ENCODE data around the gene PCTP. TPM values are rescaled to one million over a fixed set of nuclear protein-coding genes. Genes with fewer than 3 reads are reported as not detected.

The PCTP gene
- polyA plus RNA-seq, 1 donor: 11.6 TPM

DNA sequence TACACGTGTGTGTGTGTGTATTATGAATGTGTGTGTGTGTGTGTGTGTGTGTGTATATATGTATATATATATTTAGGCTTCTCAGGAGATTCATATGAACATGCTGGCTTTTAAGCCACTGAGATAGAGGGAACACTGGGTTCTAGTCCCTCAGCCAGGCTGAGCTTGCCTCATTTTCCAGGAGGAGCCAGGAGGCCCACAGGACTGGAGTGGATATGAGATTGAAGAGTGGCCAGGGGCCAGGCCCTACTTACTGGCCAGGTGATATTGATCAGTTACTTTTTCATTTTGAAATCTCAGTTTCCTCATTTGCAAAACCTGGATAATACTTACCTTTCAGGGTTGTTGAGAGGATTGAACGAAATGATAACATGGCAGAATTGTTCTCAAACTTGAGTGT is 5.8 kb downstream of the PCTP start:
- DNase-seq (ENCODE audit: low read depth): no peak

- DNase-seq (ENCODE audit: low read depth): no peak
Measured at GRCh38 chr17:55757659-55758058, 6.8 kb downstream of the PCTP start.

DNA sequence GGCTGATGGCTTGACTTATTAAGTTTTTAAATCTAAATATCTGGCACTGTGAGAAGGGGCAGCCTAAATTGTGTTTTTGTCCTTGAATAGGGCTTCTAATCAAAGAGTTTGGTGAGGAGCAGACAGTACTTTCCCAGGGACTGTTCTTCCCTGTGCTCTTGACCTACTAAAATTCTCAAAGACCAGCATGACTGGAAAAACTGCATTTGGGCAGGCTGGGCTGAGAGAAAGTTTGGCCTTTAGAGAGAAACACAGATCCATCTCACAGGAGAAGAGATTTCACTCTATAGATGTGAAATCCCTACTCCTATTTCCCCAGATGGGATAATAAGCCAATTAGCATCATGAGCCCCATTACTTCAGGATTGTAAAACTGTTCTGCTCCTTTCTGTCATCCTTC is 7.3 kb downstream of the PCTP start:
- DNase-seq (ENCODE audit: low read depth): no peak

- no peak for DNase-seq (ENCODE audit: low read depth)
Measured at GRCh38 chr17:55760643-55761355, 9.9 kb downstream of the PCTP start.

DNA sequence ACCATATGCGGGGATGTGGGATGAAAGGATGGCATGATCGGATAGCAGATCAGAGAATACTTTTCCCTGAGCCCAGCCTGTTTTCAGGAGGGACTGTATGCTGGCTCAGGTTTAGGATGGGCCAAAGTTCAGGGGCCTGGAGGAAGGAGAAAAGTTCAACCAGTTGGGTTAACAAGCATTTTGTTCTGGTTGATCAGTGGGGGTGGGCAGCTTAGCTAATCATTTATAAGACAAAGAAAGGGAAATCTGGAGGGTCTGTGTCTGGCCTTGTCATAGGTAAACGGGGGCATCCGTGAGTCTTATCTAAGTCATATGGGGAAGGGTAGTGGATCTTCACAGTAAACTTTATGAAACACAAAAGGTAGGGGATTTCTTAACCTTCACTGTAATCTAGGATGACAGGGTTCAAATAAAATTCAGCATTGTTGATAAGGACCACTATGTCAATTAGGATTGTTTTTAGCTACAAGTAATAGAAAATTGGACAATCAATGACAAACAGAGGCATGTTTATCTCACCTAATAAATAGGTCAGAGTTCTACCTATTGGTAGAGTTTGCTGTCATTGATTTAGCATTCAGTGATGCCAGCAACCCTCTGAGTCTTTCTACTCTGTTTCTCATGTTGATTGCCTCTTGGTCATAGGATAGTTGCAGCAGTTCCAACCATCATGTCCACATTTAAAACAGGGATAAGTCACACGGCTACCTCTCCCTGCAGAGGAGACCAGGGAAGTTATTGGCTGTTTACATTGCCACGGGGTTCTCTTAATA is 11.4 kb downstream of the PCTP start:
- DNase-seq (ENCODE audit: low read depth): no peak

DNA sequence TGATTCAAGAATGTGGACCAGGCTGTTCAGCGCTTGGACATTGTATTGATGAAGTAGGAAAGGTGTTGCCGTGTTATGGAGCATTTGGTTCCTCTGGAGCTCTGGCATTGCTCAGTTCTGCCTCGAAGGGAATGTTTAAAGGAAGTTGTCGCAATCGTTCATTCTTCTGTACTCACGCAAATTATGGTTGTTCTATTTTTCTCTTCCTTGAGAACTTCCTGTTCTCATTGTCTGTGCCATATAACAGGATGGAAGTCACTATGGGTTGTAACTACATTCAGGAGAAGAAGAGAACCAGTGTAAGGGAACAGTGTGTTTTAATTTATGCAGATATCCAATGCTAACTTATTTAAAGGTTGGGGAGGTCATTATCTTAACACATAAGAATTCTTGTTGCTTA is 13.0 kb downstream of the PCTP start:
- no peak for DNase-seq (ENCODE audit: low read depth)

GRCh38 chr17:55764610-55765009 is 13.8 kb downstream of the PCTP start:
- DNase-seq (ENCODE audit: low read depth): no peak

GRCh38 chr17:55765472-55765871 is 14.6 kb downstream of the PCTP start:
- no peak for DNase-seq (ENCODE audit: low read depth)

DNA sequence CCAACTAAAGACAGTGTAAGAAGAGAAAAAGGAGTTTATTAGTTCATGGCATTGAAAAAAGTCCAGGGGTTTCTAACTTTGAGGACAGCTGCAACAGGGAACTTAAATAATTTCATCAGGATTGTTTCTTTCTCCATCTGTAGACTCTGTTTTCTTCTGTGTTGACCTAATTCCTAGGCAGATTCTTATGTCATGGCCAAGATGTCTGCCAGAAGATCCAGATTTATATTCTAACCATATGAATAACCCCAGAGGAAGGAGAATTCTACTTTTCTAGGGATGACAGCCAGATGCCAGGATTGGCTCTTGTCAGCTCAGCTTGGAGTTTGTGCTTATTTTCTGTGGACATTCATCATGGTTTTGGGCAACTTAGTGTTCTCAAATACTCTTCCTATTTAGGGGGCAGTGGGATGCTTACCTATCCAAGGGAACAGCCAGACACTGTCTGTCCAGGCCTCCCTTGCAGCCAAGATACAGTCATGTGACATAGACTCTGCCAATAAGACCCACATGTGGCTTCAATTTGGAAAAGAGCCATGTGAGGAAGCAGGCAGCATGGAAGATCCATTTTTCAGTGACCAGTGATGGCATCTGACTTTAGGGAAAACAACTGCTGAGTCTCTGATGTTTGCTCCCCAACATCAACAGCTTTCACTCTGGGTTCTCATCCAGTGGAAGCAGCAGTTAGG is 18.2 kb downstream of the PCTP start:
- no peak for DNase-seq (ENCODE audit: low read depth)

GRCh38 chr17:55769625-55770000 is 18.8 kb downstream of the PCTP start:
- DNase-seq (ENCODE audit: low read depth): no peak

DNA sequence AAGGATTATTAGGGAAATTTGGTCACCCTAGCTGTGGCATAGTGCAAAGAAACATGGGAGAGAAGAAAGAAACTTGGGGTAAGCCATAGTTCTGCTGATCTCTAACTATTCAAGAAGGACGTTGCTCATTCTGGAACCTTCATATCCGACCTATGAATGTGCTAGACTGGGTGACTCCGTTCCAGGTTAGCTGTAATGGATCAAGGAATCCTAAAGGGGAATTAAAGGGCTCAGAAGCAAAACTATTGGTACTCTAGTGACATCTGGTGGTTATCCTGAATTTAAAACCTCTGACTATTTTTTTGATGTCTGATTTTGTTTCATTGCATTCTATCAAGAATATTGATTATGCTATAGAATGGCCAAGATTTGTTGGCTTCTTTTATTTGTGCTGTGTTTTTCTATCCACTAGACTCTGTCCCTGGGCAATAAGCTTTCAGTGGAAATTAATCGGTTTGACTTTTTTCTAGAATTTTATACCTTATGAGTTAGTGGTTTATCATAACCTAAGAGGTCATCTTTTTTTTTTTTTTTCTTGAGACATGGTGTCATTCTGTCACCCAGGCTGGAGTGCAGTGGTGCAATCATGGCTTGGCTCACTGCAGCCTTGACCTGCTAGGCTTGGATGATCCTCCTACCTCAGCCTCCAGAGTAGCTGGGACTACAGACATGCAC is 19.5 kb downstream of the PCTP start:
- DNase-seq (ENCODE audit: low read depth): no peak

GRCh38 chr17:55772086-55772485 is 21.2 kb downstream of the PCTP start:
- no peak for DNase-seq (ENCODE audit: low read depth)

- DNase-seq (ENCODE audit: low read depth): no peak
Measured at GRCh38 chr17:55773671-55774070, 22.8 kb downstream of the PCTP start.

DNA sequence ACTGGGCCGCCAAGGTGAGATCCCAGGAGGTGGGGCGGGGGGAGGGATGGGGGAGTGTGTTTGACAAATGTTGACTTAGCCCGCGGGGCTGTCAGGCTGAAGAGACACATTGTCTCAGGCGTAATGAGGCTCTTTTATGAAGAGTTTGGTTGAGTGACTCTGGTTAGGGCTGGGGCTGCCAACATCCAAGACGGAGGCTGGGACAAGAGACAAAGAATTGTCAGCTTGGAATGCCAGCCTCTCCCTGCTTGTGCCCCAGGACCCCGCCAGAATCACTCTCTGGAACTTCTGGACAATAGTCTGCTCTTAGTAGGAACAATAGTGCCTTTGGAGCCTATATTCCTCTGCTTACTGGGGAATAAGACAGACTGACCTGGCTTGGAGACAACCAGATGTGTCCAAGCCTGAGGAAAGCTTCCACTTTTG is 24.0 kb downstream of the PCTP start:
- DNase-seq (ENCODE audit: low read depth): no peak

- no peak for DNase-seq (ENCODE audit: low read depth)
Measured at GRCh38 chr17:55776271-55776670, 25.4 kb downstream of the PCTP start.

- no peak for DNase-seq (ENCODE audit: low read depth)
Measured at GRCh38 chr17:55777471-55777971, 26.7 kb downstream of the PCTP start.

- DNase-seq (ENCODE audit: low read depth): no peak
Measured at GRCh38 chr17:55778389-55779118, 27.7 kb downstream of the PCTP start.

GRCh38 chr17:55783684-55784245 is 32.9 kb downstream of the PCTP start:
- no peak for DNase-seq (ENCODE audit: low read depth)

GRCh38 chr17:55784666-55785065 is 33.8 kb downstream of the PCTP start:
- DNase-seq (ENCODE audit: low read depth): no peak

- DNase-seq (ENCODE audit: low read depth): no peak
Measured at GRCh38 chr17:55785181-55785580, 34.3 kb downstream of the PCTP start.

DNA sequence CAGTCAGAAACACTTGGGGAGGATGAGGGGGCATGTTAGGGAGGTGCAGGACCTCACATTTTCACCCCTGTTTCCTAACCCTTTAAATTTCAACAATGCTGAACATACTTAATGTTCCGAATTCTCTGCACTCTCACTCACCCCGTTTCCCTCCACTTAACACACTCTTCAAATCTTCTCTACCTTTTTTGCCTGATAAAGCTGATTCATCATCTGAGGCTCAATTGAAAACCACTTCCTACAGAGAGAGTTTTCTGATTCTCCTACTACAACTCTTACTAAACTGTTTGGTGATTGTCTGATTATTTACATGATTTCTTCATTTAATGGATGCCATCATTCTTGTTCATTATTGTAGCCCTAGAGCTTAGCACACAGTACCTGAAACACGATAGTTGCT is 42.4 kb downstream of the PCTP start:
- DNase-seq (ENCODE audit: low read depth): no peak

Data from forelimb muscle (tissue), 1 donor.